ENCODE measurements around the gene SHROOM3.
"Not testable (repeated sequence)": the region's sequence is repeated elsewhere in the genome, so short reads cannot be mapped to it uniquely, and the experiment has no call there.

Gene SHROOM3

GRCh38 chr4:76434901-76435527 lies at the start of gene SHROOM3:
Gene SHROOM3 (plus strand): TSS chr4:76435229. CDS start chr4:76436053, 824 bp downstream.
- no peak for DNase-seq (ENCODE audit: low read depth)

- no peak for DNase-seq (ENCODE audit: low read depth)
These were observed 49.1 kb upstream of the SHROOM3 start for GRCh38 chr4:76385974-76386373.

- DNase-seq (ENCODE audit: low read depth): no peak
These were observed 48.3 kb upstream of the SHROOM3 start for GRCh38 chr4:76386566-76387305.

GRCh38 chr4:76388160-76388908 lies 46.7 kb upstream of the SHROOM3 start:
- DNase-seq (ENCODE audit: low read depth): no peak

GRCh38 chr4:76401654-76402053 lies 33.4 kb upstream of the SHROOM3 start:
- no peak for DNase-seq (ENCODE audit: low read depth)

- no peak for DNase-seq (ENCODE audit: low read depth)
These were observed 28.9 kb upstream of the SHROOM3 start for GRCh38 chr4:76406081-76406480.

- DNase-seq (ENCODE audit: low read depth): no peak
These were observed 27.4 kb upstream of the SHROOM3 start for GRCh38 chr4:76407440-76408119.

GRCh38 chr4:76410636-76411035 lies 24.4 kb upstream of the SHROOM3 start:
- no peak for DNase-seq (ENCODE audit: low read depth)

GRCh38 chr4:76420188-76420761 lies 14.8 kb upstream of the SHROOM3 start:
- DNase-seq (ENCODE audit: low read depth): no peak

GRCh38 chr4:76420762-76421581 lies 14.1 kb upstream of the SHROOM3 start, which contains the start of gene CCDC158:
Gene CCDC158 (minus strand): TSS chr4:76421141. CDS start chr4:76403207, 17,934 bp downstream.
- DNase-seq (ENCODE audit: low read depth): no peak

- DNase-seq (ENCODE audit: low read depth): not testable (repeated sequence)
These were observed 11.9 kb upstream of the SHROOM3 start for GRCh38 chr4:76423159-76423558.

GRCh38 chr4:76426272-76426671 lies 8.8 kb upstream of the SHROOM3 start:
- no peak for DNase-seq (ENCODE audit: low read depth)

GRCh38 chr4:76429636-76430035 lies 5.4 kb upstream of the SHROOM3 start:
- DNase-seq (ENCODE audit: low read depth): no peak

- DNase-seq (ENCODE audit: low read depth): no peak
These were observed 4.3 kb upstream of the SHROOM3 start for GRCh38 chr4:76430519-76431388.

- DNase-seq (ENCODE audit: low read depth): no peak
These were observed 695 bp downstream of the SHROOM3 start for GRCh38 chr4:76435528-76436319.

- no peak for DNase-seq (ENCODE audit: low read depth)
These were observed 4.5 kb downstream of the SHROOM3 start for GRCh38 chr4:76439491-76439890.

GRCh38 chr4:76441881-76442280 lies 6.9 kb downstream of the SHROOM3 start:
- no peak for DNase-seq (ENCODE audit: low read depth)

- no peak for DNase-seq (ENCODE audit: low read depth)
These were observed 7.8 kb downstream of the SHROOM3 start for GRCh38 chr4:76442807-76443206.

GRCh38 chr4:76443376-76443775 lies 8.3 kb downstream of the SHROOM3 start:
- no peak for DNase-seq (ENCODE audit: low read depth)

All from stimulated activated CD8-positive, alpha-beta memory T cell treated with anti-CD3 and anti-CD28 coated beads, Interleukin-4, amount 100 ng/mL, for 24 hours (primary cell).